Ramos (cell line): ENCODE data around the gene PLS1.
"Not testable (repeated sequence)": the region's sequence is repeated elsewhere in the genome, so short reads cannot be mapped to it uniquely, and the experiment has no call there.

Experiments used
- in situ Hi-C: fragments of 300-500 bp; cut with MboI; formaldehyde crosslinking; loops from one replicate; pipeline ENCODE4 v1.14.3; 2022; ENCODE audit warnings: low sequenced_read_pairs; ENCODE audit not compliant: unreplicated experiment

The PLS1 gene

GRCh38 chr3:142592268-142592667 is 3.9 kb upstream of the PLS1 start:
- in situ Hi-C loops, result not testable (repeated sequence)

GRCh38 chr3:142595141-142595540 is 1.1 kb upstream of the PLS1 start:
- in situ Hi-C loops, result no loop called here

- in situ Hi-C loops, result no loop called here
Observed at GRCh38 chr3:142595581-142595950, 627 bp upstream of the PLS1 start.

GRCh38 chr3:142596726-142597088 is 514 bp downstream of the PLS1 start:
- in situ Hi-C loops, result no loop called here

GRCh38 chr3:142597906-142598305 is 1.7 kb downstream of the PLS1 start:
- in situ Hi-C loops, result no loop called here

GRCh38 chr3:142601713-142602112 is 5.5 kb downstream of the PLS1 start:
- in situ Hi-C loops, result no loop called here

- in situ Hi-C loops, result no loop called here
Observed at GRCh38 chr3:142602619-142603385, 6.6 kb downstream of the PLS1 start.

GRCh38 chr3:142603386-142603705 is 7.2 kb downstream of the PLS1 start:
- in situ Hi-C loops, result not testable (repeated sequence)

- in situ Hi-C loops, result no loop called here
Observed at GRCh38 chr3:142604940-142605339, 8.7 kb downstream of the PLS1 start.

GRCh38 chr3:142608631-142609030 is 12.4 kb downstream of the PLS1 start:
- in situ Hi-C loops, result no loop called here

- in situ Hi-C loops, result no loop called here
Observed at GRCh38 chr3:142609136-142609535, 12.9 kb downstream of the PLS1 start.

GRCh38 chr3:142611206-142611605 is 15.0 kb downstream of the PLS1 start:
- in situ Hi-C loops, result no loop called here

- in situ Hi-C loops, result no loop called here
Observed at GRCh38 chr3:142613491-142613890, 17.3 kb downstream of the PLS1 start.

- in situ Hi-C loops, result no loop called here
Observed at GRCh38 chr3:142614059-142614626, 17.9 kb downstream of the PLS1 start.

GRCh38 chr3:142615171-142615570 is 19.0 kb downstream of the PLS1 start:
- in situ Hi-C loops, result no loop called here

GRCh38 chr3:142618917-142619461 is 22.8 kb downstream of the PLS1 start:
- in situ Hi-C loops, result no loop called here

- in situ Hi-C loops, result no loop called here
Observed at GRCh38 chr3:142622405-142622804, 26.2 kb downstream of the PLS1 start.

GRCh38 chr3:142623194-142623593 is 27.0 kb downstream of the PLS1 start:
- in situ Hi-C loops, result no loop called here

GRCh38 chr3:142624341-142625152 is 28.4 kb downstream of the PLS1 start:
- in situ Hi-C loops, result no loop called here

- in situ Hi-C loops, result no loop called here
Observed at GRCh38 chr3:142625153-142625440, 28.9 kb downstream of the PLS1 start.

- in situ Hi-C loops, result no loop called here
Observed at GRCh38 chr3:142626971-142627370, 30.8 kb downstream of the PLS1 start.
